ENCODE measurements around the gene GJC2. TPM values are rescaled to one million over a fixed set of nuclear protein-coding genes. Genes with fewer than 3 reads are reported as not detected.

Gene GJC2
- total RNA-seq, 1 donor = 1.4 TPM

- H3K36me3 ChIP-seq (ENCODE audit: insufficient read depth, low read length) = no peaks in the 10 kb centered on the region
- peak; percentile 58 for DNase-seq (ENCODE audit: insufficient read length, low spot score, missing footprints)
- H2AFZ ChIP-seq (ENCODE audit: low read length) = no peak overlapping the region
- no peak overlapping the region for H3K4me2 ChIP-seq (ENCODE audit: insufficient read depth, low read length)
- no peak overlapping the region for H3K4me3 ChIP-seq (ENCODE audit: insufficient read depth, low read length)
- H3K27me3 ChIP-seq (ENCODE audit: insufficient read depth, low read length) = no peaks in the 10 kb centered on the region
- peaks cover 19% of the 10 kb centered on the region for H3K4me1 ChIP-seq (ENCODE audit: insufficient read depth, low read length)
- H4K20me1 ChIP-seq (ENCODE audit: insufficient read depth, low read length) = peaks cover 42% of the 10 kb centered on the region
- TF ChIP-seq, protein P1, sequence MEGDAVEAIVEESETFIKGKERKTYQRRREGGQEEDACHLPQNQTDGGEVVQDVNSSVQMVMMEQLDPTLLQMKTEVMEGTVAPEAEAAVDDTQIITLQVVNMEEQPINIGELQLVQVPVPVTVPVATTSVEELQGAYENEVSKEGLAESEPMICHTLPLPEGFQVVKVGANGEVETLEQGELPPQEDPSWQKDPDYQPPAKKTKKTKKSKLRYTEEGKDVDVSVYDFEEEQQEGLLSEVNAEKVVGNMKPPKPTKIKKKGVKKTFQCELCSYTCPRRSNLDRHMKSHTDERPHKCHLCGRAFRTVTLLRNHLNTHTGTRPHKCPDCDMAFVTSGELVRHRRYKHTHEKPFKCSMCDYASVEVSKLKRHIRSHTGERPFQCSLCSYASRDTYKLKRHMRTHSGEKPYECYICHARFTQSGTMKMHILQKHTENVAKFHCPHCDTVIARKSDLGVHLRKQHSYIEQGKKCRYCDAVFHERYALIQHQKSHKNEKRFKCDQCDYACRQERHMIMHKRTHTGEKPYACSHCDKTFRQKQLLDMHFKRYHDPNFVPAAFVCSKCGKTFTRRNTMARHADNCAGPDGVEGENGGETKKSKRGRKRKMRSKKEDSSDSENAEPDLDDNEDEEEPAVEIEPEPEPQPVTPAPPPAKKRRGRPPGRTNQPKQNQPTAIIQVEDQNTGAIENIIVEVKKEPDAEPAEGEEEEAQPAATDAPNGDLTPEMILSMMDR (IDR thresholded peaks at IDR 0.05; ENCODE audit: extremely low read depth, low read depth, low read length) = no peak
- H3K9me3 ChIP-seq (ENCODE audit: low read depth, low read length) = no peaks in the 10 kb centered on the region
- H3K79me2 ChIP-seq (ENCODE audit: insufficient read depth, low read length) = peaks cover 35% of the 10 kb centered on the region
- H3K27ac ChIP-seq (ENCODE audit: low read depth, low read length) = no peak overlapping the region
Observed at GRCh38 chr1:228152097-228152917, 2.6 kb downstream of the GJC2 start.

DNA sequence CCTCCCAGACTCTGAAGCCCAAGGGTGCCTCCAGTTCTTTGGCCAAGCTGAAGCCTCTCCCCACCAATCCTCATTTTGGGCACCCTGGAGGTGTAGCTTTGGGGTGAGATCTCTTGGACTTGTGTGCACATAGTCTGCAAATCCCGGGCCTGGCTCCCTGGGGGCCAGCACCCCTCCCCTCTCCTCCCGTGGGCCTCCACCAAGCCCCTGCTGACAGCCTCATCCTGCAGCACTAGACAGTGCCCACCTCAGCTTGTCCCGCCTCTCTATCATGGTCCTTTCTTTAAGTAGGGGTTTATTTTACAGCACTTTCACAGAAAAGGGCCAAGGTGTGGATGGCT is 3.2 kb downstream of the GJC2 start:
- Histone ChIP-seq H3K79me2 (ENCODE audit: insufficient read depth, low read length) (peaks cover 29% of the 10 kb centered on the region), H3K4me2 (ENCODE audit: insufficient read depth, low read length) (no peak overlapping the region), H4K20me1 (ENCODE audit: insufficient read depth, low read length) (peaks cover 42% of the 10 kb centered on the region), H3K4me1 (ENCODE audit: insufficient read depth, low read length) (peaks cover 19% of the 10 kb centered on the region), H3K4me3 (ENCODE audit: insufficient read depth, low read length) (no peak overlapping the region), H2AFZ (ENCODE audit: low read length) (no peak overlapping the region), H3K9me3 (ENCODE audit: low read depth, low read length) (no peaks in the 10 kb centered on the region), H3K27me3 (ENCODE audit: insufficient read depth, low read length) (peaks cover 2% of the 10 kb centered on the region), H3K36me3 (ENCODE audit: insufficient read depth, low read length) (no peaks in the 10 kb centered on the region), H3K27ac (ENCODE audit: low read depth, low read length) (no peak overlapping the region)
- TF ChIP-seq, protein P1 (IDR thresholded peaks at IDR 0.05; ENCODE audit: extremely low read depth, low read depth, low read length) = no peak
- DNase-seq (ENCODE audit: insufficient read length, low spot score, missing footprints) = no peak

- Histone ChIP-seq H3K4me3 (ENCODE audit: insufficient read depth, low read length) (no peak overlapping the region), H3K27ac (ENCODE audit: low read depth, low read length) (no peak overlapping the region), H4K20me1 (ENCODE audit: insufficient read depth, low read length) (peaks cover 42% of the 10 kb centered on the region), H3K9me3 (ENCODE audit: low read depth, low read length) (no peaks in the 10 kb centered on the region), H3K27me3 (ENCODE audit: insufficient read depth, low read length) (peaks cover 10% of the 10 kb centered on the region), H3K4me2 (ENCODE audit: insufficient read depth, low read length) (no peak overlapping the region), H2AFZ (ENCODE audit: low read length) (no peak overlapping the region), H3K4me1 (ENCODE audit: insufficient read depth, low read length) (peaks cover 19% of the 10 kb centered on the region), H3K79me2 (ENCODE audit: insufficient read depth, low read length) (peaks cover 17% of the 10 kb centered on the region), H3K36me3 (ENCODE audit: insufficient read depth, low read length) (no peaks in the 10 kb centered on the region)
- TF ChIP-seq, protein P1 (IDR thresholded peaks at IDR 0.05; ENCODE audit: extremely low read depth, low read depth, low read length) = no peak
- DNase-seq (ENCODE audit: insufficient read length, low spot score, missing footprints) = peak; percentile 72
Observed at GRCh38 chr1:228154021-228154669, 4.4 kb downstream of the GJC2 start.

Measured in osteoblast (primary cell).